Astrocyte (in vitro differentiated cells and primary cell): Measurements from ENCODE around the gene SMCO2. TPM values are rescaled to one million over a fixed set of nuclear protein-coding genes. Genes with fewer than 3 reads are reported as not detected.

ENCODE experiments used
- DNase-seq: peaks from one replicate; pipeline ENCODE4 v3.0.0-alpha.2; 2010; ENCODE audit warnings: low read depth
- FAIRE-seq: peaks from 2 replicates; lab custom pipeline; 2011; peaks lifted over from hg19 to GRCh38; lab: Jason Lieb, UNC
- H2AFZ ChIP-seq: 2 replicates; pipeline ENCODE4 v1.6.0; 2012; ENCODE audit warnings: low read depth, low read length, inconsistent platforms
- H3K27ac ChIP-seq: 2 replicates; pipeline ENCODE4 v1.5.1; 2011; ENCODE audit warnings: low read depth, low read length, inconsistent platforms
- H3K27me3 ChIP-seq: 2 replicates; pipeline ENCODE4 v1.6.0; 2011; ENCODE audit warnings: low read length, inconsistent platforms; ENCODE audit not compliant: insufficient read depth
- H3K36me3 ChIP-seq: 2 replicates; pipeline ENCODE4 v1.5.1; 2011; ENCODE audit warnings: low read length, inconsistent platforms; ENCODE audit not compliant: insufficient read depth
- H3K4me1 ChIP-seq: 2 replicates; pipeline ENCODE4 v1.5.1; 2011; ENCODE audit warnings: low read length, inconsistent platforms; ENCODE audit not compliant: insufficient read depth
- H3K4me2 ChIP-seq: 2 replicates; pipeline ENCODE4 v1.6.0; 2012; ENCODE audit warnings: low read length, inconsistent platforms
- H3K4me3 ChIP-seq: 2 replicates; pipeline ENCODE4 v1.5.1; 2011; ENCODE audit warnings: low read depth, mild to moderate bottlenecking, low read length, inconsistent platforms; ENCODE audit not compliant: insufficient read depth
- H3K79me2 ChIP-seq: 2 replicates; pipeline ENCODE4 v1.6.0; 2012; ENCODE audit warnings: mild to moderate bottlenecking, low read length, inconsistent platforms; ENCODE audit not compliant: insufficient read depth
- H3K9ac ChIP-seq: 2 replicates; pipeline ENCODE4 v1.6.0; 2012; ENCODE audit warnings: mild to moderate bottlenecking, low read length, inconsistent platforms
- H3K9me3 ChIP-seq: 2 replicates; pipeline ENCODE4 v1.5.1; 2012; ENCODE audit warnings: low read depth, mild to moderate bottlenecking, low read length, inconsistent platforms; ENCODE audit not compliant: insufficient read depth
- H4K20me1 ChIP-seq: 2 replicates; pipeline ENCODE4 v1.6.0; 2012; ENCODE audit warnings: low read length, inconsistent platforms; ENCODE audit not compliant: insufficient read depth
- H3K27ac Mint-ChIP-seq: one replicate; pipeline ENCODE4 v1.8.0; 2021; ENCODE audit warnings: mild to moderate bottlenecking, mixed read lengths; ENCODE audit not compliant: unreplicated experiment
- H3K27me3 Mint-ChIP-seq: one replicate; pipeline ENCODE4 v1.8.0; 2021; ENCODE audit warnings: low read depth, mixed read lengths; ENCODE audit not compliant: unreplicated experiment
- H3K36me3 Mint-ChIP-seq: one replicate; pipeline ENCODE4 v1.8.0; 2021; ENCODE audit warnings: low read depth, mixed read lengths; ENCODE audit not compliant: unreplicated experiment
- H3K4me1 Mint-ChIP-seq: one replicate; pipeline ENCODE4 v1.8.0; 2021; ENCODE audit warnings: low read depth, mixed read lengths; ENCODE audit not compliant: unreplicated experiment
- H3K4me3 Mint-ChIP-seq: one replicate; pipeline ENCODE4 v1.8.0; 2021; ENCODE audit warnings: mild to moderate bottlenecking, moderate library complexity, mixed read lengths; ENCODE audit not compliant: unreplicated experiment
- H3K9me3 Mint-ChIP-seq: one replicate; pipeline ENCODE4 v1.8.0; 2021; ENCODE audit warnings: mild to moderate bottlenecking, mixed read lengths; ENCODE audit not compliant: unreplicated experiment
- CTCF ChIP-seq: IDR thresholded peaks from 2 replicates; pipeline ENCODE4 v1.5.1; 2011; ENCODE audit warnings: low read depth, mild to moderate bottlenecking, inconsistent platforms, low read length, moderate library complexity; ENCODE audit not compliant: insufficient read depth
- EZH2 ChIP-seq: IDR thresholded peaks from 2 replicates; pipeline ENCODE4 v1.6.1; 2012; ENCODE audit warnings: mild to moderate bottlenecking, low read length, inconsistent platforms; ENCODE audit not compliant: insufficient read depth
- total RNA-seq: library from RNA; stranded (reverse); gene quantifications from 2 replicates; pipeline ENCODE4 v1.2.1, GENCODE V29; 2021

Gene SMCO2
- total RNA-seq, 1 donor from 2014 or later: 0.32 TPM

- Histone ChIP-seq H3K27me3 (no peaks in the 10 kb centered on the region), H3K79me2 (no peaks in the 10 kb centered on the region), H3K4me3 (no peak overlapping the region), H3K9ac (peak overlapping the region; percentile 25), H4K20me1 (no peaks in the 10 kb centered on the region), H3K4me2 (peak overlapping the region; percentile 76), H3K9me3 (no peaks in the 10 kb centered on the region), H3K36me3 (no peaks in the 10 kb centered on the region), H2AFZ (no peak overlapping the region), H3K27ac (no peak overlapping the region), H3K4me1 (peaks cover 23% of the 10 kb centered on the region)
- Mint-ChIP-seq H3K27ac (no peak overlapping the region), H3K27me3 (peaks cover 4% of the 10 kb centered on the region), H3K4me3 (no peak overlapping the region), H3K36me3 (no peaks in the 10 kb centered on the region), H3K9me3 (peaks cover 2% of the 10 kb centered on the region), H3K4me1 (peaks cover 11% of the 10 kb centered on the region)
- DNase-seq: no peak
- no peak for FAIRE-seq
- TF ChIP-seq CTCF: no peak
- no peak for TF ChIP-seq EZH2
Measured at GRCh38 chr12:27462851-27463250, 16.3 kb downstream of the SMCO2 start.

- Mint-ChIP-seq H3K36me3 (no peaks in the 10 kb centered on the region), H3K9me3 (peaks cover 2% of the 10 kb centered on the region), H3K4me1 (peaks cover 11% of the 10 kb centered on the region), H3K4me3 (no peak overlapping the region), H3K27ac (no peak overlapping the region), H3K27me3 (peaks cover 4% of the 10 kb centered on the region)
- FAIRE-seq (no peak), DNase-seq (no peak)
- H3K4me2 ChIP-seq: no peak overlapping the region
- H3K27ac ChIP-seq: no peak overlapping the region
- H3K9me3 ChIP-seq: no peaks in the 10 kb centered on the region
- H4K20me1 ChIP-seq: no peaks in the 10 kb centered on the region
- no peak overlapping the region for H3K4me3 ChIP-seq
- H3K36me3 ChIP-seq: no peaks in the 10 kb centered on the region
- H3K27me3 ChIP-seq: no peaks in the 10 kb centered on the region
- no peak overlapping the region for H3K9ac ChIP-seq
- H3K79me2 ChIP-seq: no peaks in the 10 kb centered on the region
- TF ChIP-seq EZH2: no peak
- no peak for TF ChIP-seq CTCF
- peaks cover 23% of the 10 kb centered on the region for H3K4me1 ChIP-seq
- no peak overlapping the region for H2AFZ ChIP-seq
Measured at GRCh38 chr12:27463511-27464219, 17.1 kb downstream of the SMCO2 start.

- Histone ChIP-seq H3K9me3 (no peaks in the 10 kb centered on the region), H3K27ac (no peak overlapping the region), H2AFZ (no peak overlapping the region), H3K27me3 (no peaks in the 10 kb centered on the region), H4K20me1 (no peaks in the 10 kb centered on the region), H3K9ac (no peak overlapping the region), H3K79me2 (no peaks in the 10 kb centered on the region), H3K4me1 (peaks cover 23% of the 10 kb centered on the region), H3K36me3 (no peaks in the 10 kb centered on the region), H3K4me3 (no peak overlapping the region), H3K4me2 (no peak overlapping the region)
- FAIRE-seq (no peak), DNase-seq (peak; percentile 21)
- peaks cover 4% of the 10 kb centered on the region for H3K27me3 Mint-ChIP-seq
- no peak overlapping the region for H3K4me3 Mint-ChIP-seq
- H3K9me3 Mint-ChIP-seq: peaks cover 2% of the 10 kb centered on the region
- TF ChIP-seq CTCF (no peak), EZH2 (no peak)
- H3K27ac Mint-ChIP-seq: no peak overlapping the region
- H3K36me3 Mint-ChIP-seq: no peaks in the 10 kb centered on the region
- peaks cover 11% of the 10 kb centered on the region for H3K4me1 Mint-ChIP-seq
Measured at GRCh38 chr12:27464220-27464554, 17.7 kb downstream of the SMCO2 start.
